Measurements from ENCODE around the gene L3HYPDH. TPM values are rescaled to one million over a fixed set of nuclear protein-coding genes. Genes with fewer than 3 reads are reported as not detected.

L3HYPDH gene
- total RNA-seq, 1 experiment from 2014 or later, result 27.3 TPM

- H3K27me3 Mint-ChIP-seq (ENCODE audit: unreplicated experiment), result no peaks in the 10 kb centered on the region
- no peaks in the 10 kb centered on the region for H3K9me3 Mint-ChIP-seq (ENCODE audit: low read depth, unreplicated experiment)
- DNase-seq, result no peak
- no peaks in the 10 kb centered on the region for H3K4me1 Mint-ChIP-seq (ENCODE audit: low read depth, unreplicated experiment)
- peaks cover 12% of the 10 kb centered on the region for H3K36me3 Mint-ChIP-seq (ENCODE audit: insufficient read depth, unreplicated experiment)
- CTCF ChIA-PET, result no interaction called here
- BruUV-seq (replicated peaks), result no TSS peak
- no peak for TF ChIP-seq CTCF (IDR thresholded peaks at IDR 0.05; ENCODE audit: unreplicated experiment)
- peak within 1 kb of the TSS; percentile 32 for H3K27ac Mint-ChIP-seq (ENCODE audit: unreplicated experiment)
- intact Hi-C loops (cut with micrococcal nuclease; ENCODE audit: unreplicated experiment), result no loop called here
- H3K4me3 Mint-ChIP-seq (ENCODE audit: low read depth, unreplicated experiment), result peak within 1 kb of the TSS; percentile 78
Measured at GRCh38 chr14:59465316-59466135, 18.7 kb downstream of the L3HYPDH start, which contains the start of gene GPR135. Gene GPR135, minus strand, starts transcription at chr14:59465380. Its CDS starts 154 bp downstream, at chr14:59465226.

GRCh38 chr14:59464486-59465315 is 19.5 kb downstream of the L3HYPDH start:
- H3K27me3 Mint-ChIP-seq (ENCODE audit: unreplicated experiment), result no peaks in the 10 kb centered on the region
- H3K36me3 Mint-ChIP-seq (ENCODE audit: insufficient read depth, unreplicated experiment), result peaks cover 12% of the 10 kb centered on the region
- peak; percentile 73 for DNase-seq
- no peaks in the 10 kb centered on the region for H3K9me3 Mint-ChIP-seq (ENCODE audit: low read depth, unreplicated experiment)
- H3K27ac Mint-ChIP-seq (ENCODE audit: unreplicated experiment), result peak overlapping the region; percentile 32
- no peaks in the 10 kb centered on the region for H3K4me1 Mint-ChIP-seq (ENCODE audit: low read depth, unreplicated experiment)
- CTCF ChIA-PET, result interaction anchor here (0.7 kb wide), 1 partner anchor 732 kb away, joined by 3 read pairs; no protein-coding TSS in a partner anchor
- peak overlapping the region; percentile 78 for H3K4me3 Mint-ChIP-seq (ENCODE audit: low read depth, unreplicated experiment)
- BruUV-seq (replicated peaks), result no TSS peak
- no peak for TF ChIP-seq CTCF (IDR thresholded peaks at IDR 0.05; ENCODE audit: unreplicated experiment)
- intact Hi-C loops (cut with micrococcal nuclease; ENCODE audit: unreplicated experiment), result no loop called here

- Mint-ChIP-seq H3K4me3 (ENCODE audit: low read depth, unreplicated experiment) (peak overlapping the region; percentile 78), H3K36me3 (ENCODE audit: insufficient read depth, unreplicated experiment) (peaks cover 12% of the 10 kb centered on the region)
Measured at GRCh38 chr14:59463787-59464485, 20.3 kb downstream of the L3HYPDH start.

More at GRCh38 chr14:59463787-59464485, 20.3 kb downstream of the L3HYPDH start:
- no peak for TF ChIP-seq CTCF (IDR thresholded peaks at IDR 0.05; ENCODE audit: unreplicated experiment)
- BruUV-seq (replicated peaks), result no TSS peak
- H3K27ac Mint-ChIP-seq (ENCODE audit: unreplicated experiment), result peak overlapping the region; percentile 32
- intact Hi-C loops (cut with micrococcal nuclease; ENCODE audit: unreplicated experiment), result no loop called here
- no peak for DNase-seq
- CTCF ChIA-PET, result no interaction called here
- no peaks in the 10 kb centered on the region for H3K4me1 Mint-ChIP-seq (ENCODE audit: low read depth, unreplicated experiment)
- no peaks in the 10 kb centered on the region for H3K27me3 Mint-ChIP-seq (ENCODE audit: unreplicated experiment)
- no peaks in the 10 kb centered on the region for H3K9me3 Mint-ChIP-seq (ENCODE audit: low read depth, unreplicated experiment)

Data from Calu3 (cell line).